Activated effector memory CD4-positive, alpha-beta T cell treated with anti-CD3 and anti-CD28 coated beads, Interleukin-2, amount 50 U/mL, for 16 hours (primary cell): ENCODE results near the gene EFEMP2.

Source experiments
- DNase-seq: peaks from one replicate; pipeline ENCODE4 v3.0.0-alpha.2; 2020

Gene EFEMP2

GRCh38 chr11:65872586-65873317, at the start of gene EFEMP2:
Gene EFEMP2 (minus strand): TSS chr11:65872800. CDS start chr11:65872354, 446 bp downstream.
- DNase-seq, result no peak

- DNase-seq, result no peak
Observed at GRCh38 chr11:65921876-65922275, 49.3 kb upstream of the EFEMP2 start.

DNA sequence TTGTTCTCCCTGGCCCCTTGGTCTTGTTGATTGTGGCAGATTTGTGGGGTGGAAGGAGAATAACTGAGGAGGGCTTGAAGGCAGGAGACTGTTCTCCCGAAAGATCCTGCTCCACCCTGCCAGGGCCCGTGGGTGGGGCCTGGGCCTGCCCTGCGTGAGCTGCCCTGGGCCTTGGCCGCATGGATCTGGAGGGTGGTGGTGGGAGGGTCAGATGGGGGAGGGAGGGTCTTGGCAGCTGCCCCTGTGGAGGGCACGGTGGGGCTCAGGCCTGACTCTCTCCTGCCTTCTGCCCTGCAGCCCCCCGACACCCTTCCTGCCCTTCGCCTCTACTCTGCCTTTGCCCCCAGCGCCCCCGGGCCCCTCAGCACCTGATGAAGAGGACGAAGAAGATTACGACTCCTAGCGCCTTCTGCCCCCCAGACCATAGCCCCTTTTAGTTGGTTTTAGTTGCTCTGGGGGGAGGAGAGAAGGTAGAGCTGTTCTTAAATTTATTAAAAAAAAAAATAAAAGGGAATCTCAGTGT, 48.5 kb upstream of the EFEMP2 start:
- DNase-seq, result no peak

DNA sequence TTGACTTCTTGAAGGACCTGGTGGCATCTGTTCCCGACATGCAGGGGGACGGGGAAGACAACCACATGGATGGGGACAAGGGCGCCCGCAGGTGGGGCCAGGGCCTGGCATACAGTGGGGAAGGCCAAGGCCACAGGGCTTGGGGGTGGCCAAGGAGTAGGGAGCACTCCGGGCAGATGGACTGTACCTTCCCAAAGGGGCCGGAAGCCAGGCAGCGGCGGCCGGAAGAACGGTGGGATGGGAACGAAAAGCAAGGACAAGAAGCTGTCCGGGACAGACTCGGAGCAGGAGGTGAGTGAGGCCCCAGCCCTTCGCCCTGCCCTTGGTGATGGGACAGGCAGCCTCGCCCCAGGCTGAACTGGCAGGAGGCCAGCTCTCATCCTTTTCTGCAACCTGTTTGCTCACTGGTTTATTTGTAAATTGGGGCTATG, 47.8 kb upstream of the EFEMP2 start:
- no peak for DNase-seq

- no peak for DNase-seq
Observed at GRCh38 chr11:65919573-65920371, 47.2 kb upstream of the EFEMP2 start.

DNA sequence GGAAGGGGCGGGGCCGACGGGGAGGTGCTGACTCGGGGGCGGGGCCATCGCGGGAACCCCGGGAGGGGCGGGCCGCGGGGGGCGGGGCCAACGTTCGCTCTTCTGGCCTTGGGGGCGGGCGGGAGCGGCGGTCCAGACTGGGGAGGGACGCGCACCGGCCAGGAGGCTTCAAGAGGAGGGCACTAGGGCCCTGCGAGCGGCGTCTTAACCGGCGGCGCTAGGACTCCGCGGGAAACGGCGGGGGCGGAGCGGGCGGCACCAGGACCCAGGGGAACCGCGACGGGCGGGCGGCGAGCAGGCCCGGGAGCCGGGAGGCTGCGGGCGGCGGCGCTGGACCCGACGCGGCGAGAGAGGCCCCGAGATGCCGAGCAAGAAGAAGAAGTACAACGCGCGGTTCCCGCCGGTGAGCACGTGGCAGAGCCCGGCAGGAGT, 46.6 kb upstream of the EFEMP2 start, which contains the start of gene DRAP1:
Gene DRAP1 (plus strand): TSS at position 286 of the 432 bp plus-strand sequence. CDS start 76 bp downstream, at position 362.
- DNase-seq, result peak; percentile 99

GRCh38 chr11:65918211-65919140, 45.9 kb upstream of the EFEMP2 start, which contains the start of gene C11orf68:
Gene C11orf68 (minus strand): TSS chr11:65919062. CDS start chr11:65919031, 31 bp downstream.
- no peak for DNase-seq

DNA sequence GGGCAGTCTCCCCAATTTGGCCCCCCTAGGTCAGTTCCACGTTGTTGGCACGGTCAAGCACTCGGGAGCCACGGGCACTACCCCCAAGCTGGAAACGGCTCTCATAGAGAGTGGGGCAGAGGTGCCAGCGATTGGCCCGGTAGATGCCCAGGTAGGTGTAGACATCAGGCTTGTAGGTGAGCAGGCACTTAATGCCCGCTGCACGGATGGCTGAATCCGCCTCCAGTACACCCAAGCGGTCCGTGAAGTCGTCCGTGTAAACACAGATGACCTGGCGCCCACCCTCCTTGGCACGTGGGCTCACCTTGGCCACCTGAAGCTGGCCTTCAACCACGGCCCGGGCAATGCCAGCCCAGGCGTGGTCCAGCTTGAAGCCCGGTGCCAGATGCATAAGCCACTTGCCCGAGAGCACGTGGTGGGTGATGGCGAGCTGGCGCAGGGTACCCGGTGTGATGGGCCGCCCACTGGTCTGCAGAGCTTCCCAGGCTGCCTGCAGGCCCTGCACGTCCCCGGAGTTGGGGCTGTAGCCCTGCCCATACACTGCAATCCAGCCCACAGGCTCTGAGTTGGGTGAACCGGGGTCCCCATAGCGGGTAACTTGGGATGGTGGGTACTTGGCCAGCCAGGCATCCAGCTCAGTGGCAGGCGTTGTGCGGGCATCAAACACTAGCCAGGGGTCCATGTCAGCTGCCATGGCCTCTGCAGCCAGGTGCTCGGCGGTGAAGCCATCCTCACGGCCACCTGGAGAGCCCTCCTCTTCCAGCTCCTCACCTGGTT, 45.0 kb upstream of the EFEMP2 start:
- DNase-seq, result no peak

DNA sequence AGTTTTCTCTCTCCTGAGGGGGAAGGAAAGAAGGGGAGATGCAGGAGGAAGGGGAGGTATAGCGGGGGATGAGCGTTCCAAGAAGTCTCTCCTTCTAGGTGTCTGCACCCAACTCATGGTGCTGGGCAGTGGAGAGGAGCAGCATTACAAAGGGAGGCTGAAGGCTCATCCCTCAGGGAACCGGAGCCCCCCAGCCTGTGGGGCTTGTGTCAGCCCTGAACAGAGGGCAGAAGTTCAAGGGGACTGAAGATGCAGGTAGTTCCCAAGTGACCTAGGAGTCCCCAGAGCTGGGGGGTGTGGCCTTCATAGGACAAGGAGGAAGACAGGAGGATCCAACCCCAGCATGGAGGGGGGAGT, 44.5 kb upstream of the EFEMP2 start:
- no peak for DNase-seq

- DNase-seq, result no peak
Observed at GRCh38 chr11:65916391-65916790, 43.8 kb upstream of the EFEMP2 start.

- no peak for DNase-seq
Observed at GRCh38 chr11:65915821-65916251, 43.2 kb upstream of the EFEMP2 start.

DNA sequence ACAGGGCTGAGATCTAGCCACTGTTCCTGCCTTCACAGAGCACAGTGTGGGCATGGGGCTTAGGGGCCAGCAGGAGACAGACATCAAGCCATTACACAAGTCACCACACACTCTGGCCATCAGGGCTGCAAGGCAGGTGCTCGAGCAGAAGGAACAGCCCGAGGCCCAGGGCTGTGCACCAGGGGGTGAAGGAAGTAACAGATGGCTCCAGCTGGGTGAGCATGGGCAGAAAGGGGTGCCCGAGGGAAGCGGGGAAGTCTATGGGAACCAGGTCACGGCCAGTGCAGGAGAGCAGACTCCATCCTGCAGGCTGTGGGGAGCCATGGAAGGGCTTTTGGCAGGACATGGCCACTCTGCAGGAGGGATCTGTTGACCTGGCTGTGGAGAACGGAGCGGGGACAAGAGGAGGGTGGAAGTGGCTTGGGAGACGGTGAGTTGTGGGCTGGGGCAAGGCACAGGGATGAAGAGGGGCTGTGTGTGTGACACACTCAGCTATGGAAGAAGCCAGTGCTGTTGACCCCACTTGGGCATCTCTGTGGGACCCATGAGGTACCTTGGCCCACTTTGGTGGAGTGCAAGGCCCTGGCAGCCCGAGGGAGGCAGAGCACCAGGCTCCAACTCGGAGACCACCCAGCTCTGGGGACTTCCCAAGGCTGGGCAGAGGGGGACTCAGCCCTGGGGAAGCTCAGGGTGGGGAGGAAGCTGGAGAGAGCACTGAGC, 42.7 kb upstream of the EFEMP2 start:
- DNase-seq, result no peak

GRCh38 chr11:65912845-65913244, 40.2 kb upstream of the EFEMP2 start:
- no peak for DNase-seq

- DNase-seq, result no peak
Observed at GRCh38 chr11:65911682-65912568, 39.3 kb upstream of the EFEMP2 start.

GRCh38 chr11:65907878-65908277, 35.3 kb upstream of the EFEMP2 start:
- DNase-seq, result no peak

- no peak for DNase-seq
Observed at GRCh38 chr11:65906602-65907001, 34.0 kb upstream of the EFEMP2 start.

DNA sequence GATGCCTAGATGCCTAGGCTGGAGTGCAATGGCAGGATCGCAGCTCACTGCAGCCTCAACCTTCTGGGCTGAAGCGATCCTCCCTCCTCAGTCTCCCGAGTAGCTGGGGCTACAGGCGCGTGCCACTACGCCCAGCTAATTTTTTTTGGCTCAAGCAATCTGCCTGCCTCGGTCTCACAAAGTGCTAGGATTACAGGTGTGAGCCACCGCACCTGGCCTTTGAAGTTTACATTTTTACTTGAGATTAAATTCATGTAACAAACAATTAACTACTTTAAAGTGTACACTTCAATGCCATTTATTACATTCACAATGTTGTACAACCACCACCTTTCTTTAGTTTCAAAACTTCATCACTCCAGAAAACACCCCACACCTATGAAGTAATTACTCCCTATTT, 31.1 kb upstream of the EFEMP2 start:
- DNase-seq, result no peak

- DNase-seq, result no peak
Observed at GRCh38 chr11:65903068-65903481, 30.5 kb upstream of the EFEMP2 start.

GRCh38 chr11:65900899-65901180, 28.2 kb upstream of the EFEMP2 start:
- no peak for DNase-seq
